Kidney (tissue), 14 donors: ENCODE data around the gene ARL8B. TPM values are rescaled to one million over a fixed set of nuclear protein-coding genes. Genes with fewer than 3 reads are reported as not detected.

ENCODE experiments used
- DNase-seq, 5 donors: peaks; one replicate each; pipeline ENCODE4 v3.0.0-alpha.2; 2013 to 2020
- FAIRE-seq: peaks from 2 replicates; lab custom pipeline; 2012; peaks lifted over from hg19 to GRCh38; lab: Jason Lieb, UNC
- H3K27ac ChIP-seq, 2 donors: one replicate each; pipeline ENCODE4 v1.7.0; 2013; ENCODE audit warnings: low read depth in 2 of 2, low read length in 2 of 2, inconsistent platforms in 1 of 2
- H3K27me3 ChIP-seq: one replicate; pipeline ENCODE4 v1.7.1; 2013; ENCODE audit warnings: low read length, inconsistent platforms; ENCODE audit not compliant: control insufficient read depth, insufficient read depth
- H3K36me3 ChIP-seq, 3 donors: one replicate each; pipeline versions ENCODE4 v1.7.0 to v1.7.1; 2013; ENCODE audit warnings: low read length in 3 of 3, control low read depth in 1 of 3, inconsistent platforms in 1 of 3; ENCODE audit not compliant: insufficient read depth in 3 of 3, control insufficient read depth in 2 of 3
- H3K4me1 ChIP-seq, 3 donors: one replicate each; pipeline versions ENCODE4 v1.7.0 to v1.7.1; 2013; ENCODE audit warnings: low read length in 3 of 3, inconsistent platforms in 1 of 3, low read depth in 1 of 3; ENCODE audit not compliant: control insufficient read depth in 2 of 3, insufficient read depth in 2 of 3
- H3K4me3 ChIP-seq, 3 donors: one replicate each; pipeline versions ENCODE4 v1.7.0 to v1.8.1; 2013; ENCODE audit warnings: low read length in 3 of 3, control low read depth in 1 of 3, inconsistent platforms in 1 of 3
- H3K9ac ChIP-seq, 3 donors: one replicate each; pipeline versions ENCODE4 v1.7.0 to v1.7.1; 2013; ENCODE audit warnings: low read length in 3 of 3, control low read depth in 1 of 3, inconsistent platforms in 1 of 3
- H3K9me3 ChIP-seq, 3 donors: one replicate each; pipeline versions ENCODE4 v1.7.0 to v1.7.1; 2013; ENCODE audit warnings: low read length in 3 of 3, control low read depth in 1 of 3, inconsistent platforms in 1 of 3; ENCODE audit not compliant: control insufficient read depth in 2 of 3, insufficient read depth in 1 of 3
- intact Hi-C: fragments of 100-400 bp; cut with DNase I; formaldehyde crosslinking; loops from one replicate; pipeline ENCODE4 v1.11.1; 2022
- polyA plus RNA-seq: library from polyadenylated mRNA; stranded (reverse); fragments of 350-450 nt; fragmentation: Illumina TruSeq; extraction: RNeasy Lipid Tissue Mini Kit (QIAGEN cat#74804); gene quantifications from one replicate; pipeline ENCODE4 v1.2.3, GENCODE V29; 2014; ENCODE audit warnings: low read depth, low replicate concordance; ENCODE audit not compliant: insufficient read depth
- total RNA-seq: library from RNA; stranded (reverse); fragmentation: NEBNext Ultra II Directional; extraction: Animal tissue kit (Norgen Biotek cat#: 25700); gene quantifications from one replicate; pipeline ENCODE4 v1.2.1, GENCODE V29; 2021
- TF ChIP-seq, protein P1 (sequence below): IDR thresholded peaks from 3 replicates; pipeline ENCODE4 v1.5.1; 2012; ENCODE audit warnings: mild to moderate bottlenecking, moderate library complexity, borderline replicate concordance; ENCODE audit not compliant: insufficient read depth; ENCODE audit errors: extremely low read depth
- donor health status: control.
- donor health status: control.
- donor health status: control.
- donor health status: control.
- donor health status: control.
- donor health status: DM: yes; HTN: yes; CAD: no.
- donor health status: Normal renal cell carcinoma (clear cell type).

The ARL8B gene
- total and polyA plus RNA-seq, 2 donors from 2014 or later = 49.1 to 62.7 TPM

DNA sequence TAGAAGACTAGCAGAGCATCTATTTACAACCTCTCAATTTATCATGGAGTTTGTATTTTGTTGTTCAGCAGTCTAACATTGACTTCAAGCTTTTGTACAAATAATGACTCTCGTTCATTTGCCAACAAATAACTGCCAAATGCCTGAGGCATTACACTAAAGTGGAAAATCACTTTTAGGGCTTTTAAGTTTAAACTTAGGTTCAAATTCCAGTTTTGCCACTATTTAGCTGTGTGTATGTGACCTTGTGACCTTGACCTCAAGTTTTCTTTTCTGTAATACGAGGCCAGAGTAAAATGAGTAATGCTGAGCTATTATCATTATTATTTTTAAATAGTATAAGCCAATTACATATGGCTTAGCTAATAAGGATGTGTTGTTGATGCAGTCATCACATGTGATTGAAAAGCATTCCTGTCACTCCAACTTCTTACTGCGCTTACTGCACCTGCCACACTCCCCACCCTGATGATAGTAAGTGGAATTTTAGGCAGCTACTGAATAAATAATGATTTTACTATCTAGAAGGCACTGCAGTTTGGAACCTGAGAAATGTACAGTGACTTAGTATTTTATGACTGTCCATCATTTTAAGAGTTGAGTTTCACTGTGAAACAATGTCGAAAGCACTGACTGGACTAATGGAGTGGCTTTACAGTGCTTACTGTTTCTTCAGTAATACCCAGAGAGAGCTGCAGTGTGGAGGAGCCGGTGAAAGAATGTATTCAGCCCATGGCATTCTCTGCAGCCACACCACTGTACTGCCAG, 16.3 kb downstream of the ARL8B start:
- H3K4me1 ChIP-seq = peaks cover 0 to 46% (median 28%) of the 10 kb centered on the region in 3 donors
- H3K4me3 ChIP-seq = no peak overlapping the region
- H3K9me3 ChIP-seq = no peaks in the 10 kb centered on the region
- no peaks in the 10 kb centered on the region for H3K36me3 ChIP-seq
- FAIRE-seq (no peak), DNase-seq (peak in 1 of 5 donors; percentile 23)
- H3K9ac ChIP-seq = no peak overlapping the region
- H3K27ac ChIP-seq = peak overlapping the region in 1 of 2 donors; percentile 33
- intact Hi-C loops = loop anchor here (10.0 kb wide), 1 partner anchor 56 kb away; no protein-coding TSS in a partner anchor
- TF ChIP-seq, protein P1, sequence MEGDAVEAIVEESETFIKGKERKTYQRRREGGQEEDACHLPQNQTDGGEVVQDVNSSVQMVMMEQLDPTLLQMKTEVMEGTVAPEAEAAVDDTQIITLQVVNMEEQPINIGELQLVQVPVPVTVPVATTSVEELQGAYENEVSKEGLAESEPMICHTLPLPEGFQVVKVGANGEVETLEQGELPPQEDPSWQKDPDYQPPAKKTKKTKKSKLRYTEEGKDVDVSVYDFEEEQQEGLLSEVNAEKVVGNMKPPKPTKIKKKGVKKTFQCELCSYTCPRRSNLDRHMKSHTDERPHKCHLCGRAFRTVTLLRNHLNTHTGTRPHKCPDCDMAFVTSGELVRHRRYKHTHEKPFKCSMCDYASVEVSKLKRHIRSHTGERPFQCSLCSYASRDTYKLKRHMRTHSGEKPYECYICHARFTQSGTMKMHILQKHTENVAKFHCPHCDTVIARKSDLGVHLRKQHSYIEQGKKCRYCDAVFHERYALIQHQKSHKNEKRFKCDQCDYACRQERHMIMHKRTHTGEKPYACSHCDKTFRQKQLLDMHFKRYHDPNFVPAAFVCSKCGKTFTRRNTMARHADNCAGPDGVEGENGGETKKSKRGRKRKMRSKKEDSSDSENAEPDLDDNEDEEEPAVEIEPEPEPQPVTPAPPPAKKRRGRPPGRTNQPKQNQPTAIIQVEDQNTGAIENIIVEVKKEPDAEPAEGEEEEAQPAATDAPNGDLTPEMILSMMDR = no peak
- no peaks in the 10 kb centered on the region for H3K27me3 ChIP-seq

DNA sequence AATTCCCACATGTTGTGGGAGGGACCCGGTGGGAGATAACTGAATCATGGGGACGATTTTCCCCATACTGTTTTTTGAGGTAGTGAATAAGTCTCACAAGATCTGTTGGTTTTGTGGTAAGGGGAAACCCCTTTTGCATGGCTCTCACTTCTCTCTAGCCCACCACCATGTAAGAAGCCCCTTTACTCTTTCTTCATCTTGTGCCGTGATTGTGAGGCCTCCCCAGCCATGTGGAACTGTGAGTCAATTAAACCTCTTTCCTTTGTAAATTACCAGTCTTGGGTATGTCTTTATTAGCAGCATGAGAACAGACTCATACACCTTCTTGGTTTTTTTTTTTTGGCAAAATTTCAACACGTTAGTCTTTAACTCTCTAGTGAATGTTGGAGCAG, 18.1 kb downstream of the ARL8B start:
- TF ChIP-seq, protein P1 = no peak
- FAIRE-seq = no peak
- H3K9me3 ChIP-seq = no peaks in the 10 kb centered on the region
- no peak overlapping the region for H3K9ac ChIP-seq
- H3K27ac ChIP-seq = no peak overlapping the region
- peaks cover 0 to 42% (median 24%) of the 10 kb centered on the region in 3 donors for H3K4me1 ChIP-seq
- no peak overlapping the region for H3K4me3 ChIP-seq
- intact Hi-C loops = no loop called here
- no peak for DNase-seq
- no peaks in the 10 kb centered on the region for H3K27me3 ChIP-seq
- no peaks in the 10 kb centered on the region for H3K36me3 ChIP-seq

DNA sequence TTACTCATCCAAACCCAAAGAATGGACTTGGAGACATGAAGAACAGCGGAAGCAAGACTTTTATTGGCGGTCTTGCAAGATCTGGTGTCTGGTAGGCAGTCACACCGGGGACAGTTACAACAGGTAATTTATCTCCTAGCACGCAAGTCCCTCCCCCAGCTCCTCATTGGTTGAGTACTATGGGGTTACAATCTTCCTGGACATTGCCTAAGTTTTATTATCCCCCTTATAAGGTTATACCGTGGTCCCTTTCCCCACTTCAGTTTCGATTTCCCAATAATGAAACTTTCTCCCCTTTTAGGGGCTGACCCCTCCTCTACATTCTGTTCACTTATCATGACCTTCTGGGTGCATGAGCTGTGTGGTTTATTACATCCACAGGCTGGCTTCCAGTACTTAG, 18.7 kb downstream of the ARL8B start:
- Histone ChIP-seq H3K9ac (no peak overlapping the region), H3K9me3 (no peaks in the 10 kb centered on the region), H3K27ac (no peak overlapping the region), H3K27me3 (no peaks in the 10 kb centered on the region), H3K4me3 (no peak overlapping the region), H3K4me1 (peaks cover 0 to 42% (median 24%) of the 10 kb centered on the region in 3 donors), H3K36me3 (no peaks in the 10 kb centered on the region)
- DNase-seq = no peak
- TF ChIP-seq, protein P1 = no peak
- intact Hi-C loops = no loop called here
- FAIRE-seq = no peak
